Measurements from ENCODE around the gene SARM1.

Gene SARM1

DNA sequence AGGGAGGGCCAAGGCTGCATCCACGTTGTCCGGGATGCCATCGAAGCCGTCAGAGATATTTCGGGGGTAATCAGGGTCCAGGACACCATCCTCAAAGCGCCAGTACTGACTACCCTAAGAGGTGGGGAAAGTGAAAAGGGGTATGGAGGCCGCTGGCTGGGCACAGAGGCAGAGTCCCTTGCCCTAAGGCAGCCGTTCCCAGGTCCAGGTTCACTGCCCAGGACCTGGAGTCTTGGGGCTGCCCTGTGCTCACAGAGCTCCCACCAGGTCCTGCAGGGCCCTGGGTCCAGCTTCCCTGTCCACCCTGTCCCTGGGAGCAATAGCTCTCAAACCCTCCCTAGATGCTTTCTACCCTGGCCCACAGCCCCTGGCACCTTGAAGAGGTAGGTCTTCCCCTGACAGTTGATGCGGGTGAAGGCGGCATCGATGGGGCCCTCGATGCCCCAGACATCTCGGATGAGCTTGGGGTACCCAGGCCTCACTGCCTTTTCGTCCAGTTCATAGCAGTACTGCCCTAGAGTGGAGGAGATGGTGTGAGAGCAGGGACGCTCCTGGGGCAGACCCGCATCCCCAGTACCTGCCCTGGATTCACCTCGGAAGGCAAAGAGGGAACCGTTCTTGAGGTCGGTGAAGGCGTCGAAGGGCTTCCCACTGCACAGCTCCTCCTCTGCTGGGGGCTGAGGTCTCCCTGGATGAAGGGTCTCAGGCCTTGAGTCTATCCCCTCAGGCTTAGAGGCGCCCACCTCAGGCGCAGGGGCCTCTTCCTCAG is 2.4 kb upstream of the SARM1 start:
- no peak for DNase-seq (ENCODE audit: low spot score)

DNA sequence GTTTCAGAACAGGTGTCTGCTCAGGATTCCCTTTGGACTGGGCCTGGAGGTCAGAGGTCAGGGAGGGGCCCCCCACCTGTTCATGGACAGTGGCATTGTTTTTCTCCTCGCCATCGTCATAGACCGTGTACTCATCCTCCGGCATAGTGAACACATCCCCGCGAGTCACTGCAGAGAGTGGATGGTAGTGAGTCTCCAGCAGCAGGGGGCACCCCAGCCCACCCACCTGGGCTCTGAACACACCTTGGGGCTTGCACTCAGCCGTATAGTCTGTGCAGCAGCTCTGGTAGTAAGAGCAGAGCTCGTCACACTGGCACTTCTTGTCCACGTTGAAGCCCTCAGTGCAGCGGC is 1.8 kb upstream of the SARM1 start:
- DNase-seq (ENCODE audit: low spot score): peak; percentile 50

GRCh38 chr17:28370035-28370743 is 1.3 kb upstream of the SARM1 start, which contains the start of gene VTN:
VTN (minus strand) TSS chr17:28370307; CDS start chr17:28370203, 104 bp downstream.
- DNase-seq (ENCODE audit: low spot score): peak; percentile 96

DNA sequence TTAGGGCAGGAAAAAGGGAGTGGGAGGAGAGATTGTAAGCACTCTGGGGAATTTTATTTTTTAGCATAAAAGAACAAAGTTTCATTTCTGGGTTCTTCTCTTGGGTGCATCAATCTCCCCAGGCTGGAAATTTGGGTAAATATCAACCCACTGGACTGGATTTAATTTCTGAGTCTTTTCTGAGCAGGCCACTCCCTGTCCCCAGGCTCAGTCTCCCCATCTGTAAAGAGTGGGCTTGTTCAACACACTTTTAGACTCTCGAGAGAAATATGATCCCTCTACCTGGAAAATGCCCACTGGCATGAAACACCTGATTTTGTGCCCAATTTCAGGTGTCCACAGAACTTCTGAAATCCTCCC is 770 bp upstream of the SARM1 start:
- no peak for DNase-seq (ENCODE audit: low spot score)

- DNase-seq (ENCODE audit: low spot score): no peak
Observed at GRCh38 chr17:28372203-28372944, 880 bp downstream of the SARM1 start.

- no peak for DNase-seq (ENCODE audit: low spot score)
Observed at GRCh38 chr17:28372945-28373274, 1.4 kb downstream of the SARM1 start.

GRCh38 chr17:28379814-28380801 is 8.6 kb downstream of the SARM1 start:
- DNase-seq (ENCODE audit: low spot score): peak; percentile 64

GRCh38 chr17:28381141-28381825 is 9.8 kb downstream of the SARM1 start:
- DNase-seq (ENCODE audit: low spot score): no peak

DNA sequence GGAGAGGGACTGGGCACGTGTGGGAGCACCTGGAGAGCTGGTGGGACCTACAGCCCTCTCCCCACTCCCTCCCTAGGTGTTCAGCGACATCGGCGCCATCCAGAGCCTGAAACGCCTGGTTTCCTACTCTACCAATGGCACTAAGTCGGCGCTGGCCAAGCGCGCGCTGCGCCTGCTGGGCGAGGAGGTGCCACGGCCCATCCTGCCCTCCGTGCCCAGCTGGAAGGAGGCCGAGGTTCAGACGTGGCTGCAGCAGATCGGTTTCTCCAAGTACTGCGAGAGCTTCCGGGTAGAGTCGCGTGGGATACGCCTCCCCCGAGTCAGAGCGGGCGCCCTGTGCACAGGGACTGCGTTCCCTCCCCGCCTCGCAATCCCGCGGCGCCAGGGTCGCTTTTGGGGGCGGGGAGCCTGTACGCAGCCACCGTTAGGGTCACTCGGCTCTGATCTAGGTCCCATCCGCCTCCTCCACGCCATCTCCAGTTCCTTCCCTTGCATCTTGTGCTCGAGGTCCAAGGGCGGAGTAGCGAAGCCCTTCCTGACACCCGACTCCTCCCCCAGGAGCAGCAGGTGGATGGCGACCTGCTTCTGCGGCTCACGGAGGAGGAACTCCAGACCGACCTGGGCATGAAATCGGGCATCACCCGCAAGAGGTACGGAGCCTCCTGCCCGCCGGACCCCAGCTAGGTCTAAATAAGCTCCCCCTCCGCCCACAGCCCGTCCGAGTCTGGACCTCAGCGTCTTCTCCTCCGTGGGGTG is 13.0 kb downstream of the SARM1 start:
- DNase-seq (ENCODE audit: low spot score): no peak

DNA sequence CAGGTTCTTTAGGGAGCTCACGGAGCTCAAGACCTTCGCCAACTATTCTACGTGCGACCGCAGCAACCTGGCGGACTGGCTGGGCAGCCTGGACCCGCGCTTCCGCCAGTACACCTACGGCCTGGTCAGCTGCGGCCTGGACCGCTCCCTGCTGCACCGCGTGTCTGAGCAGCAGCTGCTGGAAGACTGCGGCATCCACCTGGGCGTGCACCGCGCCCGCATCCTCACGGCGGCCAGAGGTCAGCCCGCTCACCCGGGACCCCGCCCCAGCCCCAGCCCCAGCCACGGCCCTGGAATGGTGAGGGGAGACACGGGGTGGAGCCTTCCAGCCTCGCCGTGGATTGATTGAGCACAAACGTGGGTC is 13.5 kb downstream of the SARM1 start:
- DNase-seq (ENCODE audit: low spot score): no peak

DNA sequence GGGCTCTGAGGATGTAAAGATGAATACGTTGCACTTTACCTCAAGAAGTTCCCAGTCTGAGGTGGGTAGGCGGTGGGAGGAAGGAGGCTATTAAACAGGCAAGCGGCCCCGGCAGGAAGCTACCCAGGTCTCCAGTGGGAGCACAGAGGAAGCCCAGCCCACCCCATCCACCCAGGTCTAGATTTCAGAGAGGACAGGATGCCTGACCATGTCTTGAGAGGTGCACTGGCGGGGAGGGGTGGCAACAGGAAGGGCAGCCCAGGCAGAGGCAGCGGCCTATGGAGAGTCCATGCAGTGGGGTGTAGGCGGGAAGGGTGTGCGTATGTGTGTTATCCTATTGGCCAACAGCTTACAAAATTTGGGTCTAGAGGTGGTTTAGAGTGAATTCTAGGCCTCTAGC is 13.9 kb downstream of the SARM1 start:
- DNase-seq (ENCODE audit: low spot score): no peak

- DNase-seq (ENCODE audit: low spot score): no peak
Observed at GRCh38 chr17:28386391-28386790, 14.9 kb downstream of the SARM1 start.

GRCh38 chr17:28388106-28388505 is 16.6 kb downstream of the SARM1 start:
- DNase-seq (ENCODE audit: low spot score): no peak

DNA sequence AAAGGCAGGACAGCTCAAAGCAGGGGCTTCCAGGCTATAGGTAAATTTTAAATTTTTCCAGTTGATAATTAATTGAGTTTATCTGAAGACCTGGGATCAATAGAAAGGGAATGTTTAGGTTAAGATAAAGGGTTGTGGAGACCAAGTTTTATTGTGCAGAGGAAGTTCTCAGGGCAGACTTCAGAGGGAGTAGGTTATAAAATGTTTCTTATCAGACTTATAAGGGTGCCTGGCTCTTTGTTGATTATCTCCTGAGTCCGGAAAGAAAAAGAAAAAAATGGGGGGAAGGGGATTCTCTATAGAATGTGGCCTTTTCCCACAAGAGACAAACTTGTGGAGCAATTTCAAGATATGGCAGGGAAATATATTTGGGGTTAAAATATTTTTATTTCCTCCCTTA is 18.6 kb downstream of the SARM1 start:
- DNase-seq (ENCODE audit: low spot score): no peak

DNA sequence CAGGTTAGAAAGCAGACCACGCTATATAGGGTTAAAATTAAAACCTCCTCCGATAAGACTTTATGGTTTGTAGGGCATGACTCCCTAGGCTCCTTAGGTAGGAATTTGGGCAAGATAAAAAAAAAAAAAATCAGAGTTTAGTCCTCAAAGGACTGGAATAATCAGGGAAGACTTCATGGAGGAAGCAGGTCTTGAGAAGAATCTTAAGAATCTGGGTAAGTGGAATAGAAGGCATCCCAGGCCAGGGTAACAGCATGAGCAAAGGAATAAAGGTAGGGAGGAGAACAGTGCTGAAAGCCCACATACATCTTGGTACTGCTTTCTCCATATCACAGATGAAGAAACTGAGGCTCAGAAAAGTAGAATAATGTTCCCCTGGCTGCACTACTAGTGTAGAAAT is 19.1 kb downstream of the SARM1 start:
- DNase-seq (ENCODE audit: low spot score): no peak

- no peak for DNase-seq (ENCODE audit: low spot score)
Observed at GRCh38 chr17:28390984-28391383, 19.5 kb downstream of the SARM1 start.

DNA sequence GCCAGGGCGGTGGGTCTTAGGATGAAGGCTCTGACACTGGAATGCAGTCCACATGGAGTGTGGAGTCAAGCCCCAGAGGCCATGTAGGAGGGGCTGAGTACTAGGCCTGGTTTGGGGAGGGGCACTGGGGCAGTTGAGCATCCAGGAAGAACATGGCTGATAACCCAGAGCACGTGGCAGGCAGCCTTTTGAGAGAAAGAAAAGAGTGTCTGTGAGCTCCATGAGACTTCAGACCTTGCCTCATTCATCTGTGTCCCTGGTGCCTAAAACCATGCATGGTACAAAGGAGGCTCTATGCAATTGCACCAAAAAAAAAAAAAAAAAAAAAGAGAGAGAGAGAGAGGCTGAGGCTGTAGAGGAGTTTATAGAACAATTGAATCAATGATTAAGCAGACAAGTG is 19.9 kb downstream of the SARM1 start:
- DNase-seq (ENCODE audit: low spot score): no peak

DNA sequence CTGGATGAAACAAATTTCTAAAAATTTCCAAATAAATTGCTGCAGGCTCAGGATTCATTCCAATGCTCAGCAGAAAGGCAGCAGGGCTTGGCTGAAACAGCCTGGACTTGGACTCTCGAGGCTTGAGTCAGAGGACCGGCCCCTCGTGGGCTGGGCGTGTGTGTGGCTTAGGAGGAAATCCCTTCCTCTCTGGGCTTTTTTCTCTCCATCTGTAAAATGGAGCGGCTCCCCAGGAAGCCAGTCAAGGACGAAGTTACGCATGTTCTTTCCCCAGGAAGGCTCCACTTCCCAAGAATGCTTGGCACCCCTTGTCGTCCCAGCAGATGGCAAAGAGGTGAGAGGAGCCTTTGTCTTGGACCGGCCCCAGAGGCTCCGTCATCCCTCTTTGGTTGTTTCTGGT is 21.0 kb downstream of the SARM1 start:
- DNase-seq (ENCODE audit: low spot score): no peak

DNA sequence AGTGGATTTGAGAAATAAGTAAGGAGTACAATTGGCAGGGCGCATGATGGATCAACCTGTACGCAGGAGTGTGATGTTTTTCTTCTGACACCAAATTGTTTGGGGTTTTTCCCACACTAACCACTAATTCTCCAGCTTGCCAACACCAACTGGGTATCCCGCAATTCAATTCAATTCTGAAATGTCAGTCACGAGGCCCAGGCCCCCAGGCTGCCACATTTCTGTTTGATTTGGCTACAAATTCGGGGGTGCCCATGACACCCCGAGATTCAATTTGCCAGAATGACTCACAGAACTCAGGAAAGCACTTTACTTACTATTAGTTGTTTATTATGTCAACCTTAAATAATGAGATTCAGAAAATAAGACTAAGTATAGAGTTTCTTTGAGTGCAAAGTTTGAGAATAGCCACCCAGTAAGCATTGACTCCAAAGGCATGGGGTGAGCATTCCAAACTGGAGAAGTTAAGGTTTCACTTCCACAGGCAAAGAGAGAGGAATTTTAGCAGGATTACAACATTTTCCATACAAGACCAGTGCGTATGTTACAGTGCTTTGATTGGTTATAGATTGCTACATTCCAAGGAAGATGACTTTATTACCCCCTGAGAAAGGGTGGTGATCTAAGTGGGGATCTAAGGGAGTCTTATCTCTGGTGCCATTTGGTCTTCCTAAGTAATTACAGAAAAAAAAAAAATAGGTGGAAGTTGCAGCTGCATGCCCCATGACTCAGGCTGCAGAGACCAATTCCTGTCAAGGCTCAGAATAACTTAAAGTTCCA is 23.0 kb downstream of the SARM1 start:
- DNase-seq (ENCODE audit: low spot score): no peak

GRCh38 chr17:28395426-28395825 is 23.9 kb downstream of the SARM1 start:
- DNase-seq (ENCODE audit: low spot score): no peak

Data from HuH-7.5 (cell line).